ENCODE measurements around the gene UBXN2A.

The UBXN2A gene

DNA sequence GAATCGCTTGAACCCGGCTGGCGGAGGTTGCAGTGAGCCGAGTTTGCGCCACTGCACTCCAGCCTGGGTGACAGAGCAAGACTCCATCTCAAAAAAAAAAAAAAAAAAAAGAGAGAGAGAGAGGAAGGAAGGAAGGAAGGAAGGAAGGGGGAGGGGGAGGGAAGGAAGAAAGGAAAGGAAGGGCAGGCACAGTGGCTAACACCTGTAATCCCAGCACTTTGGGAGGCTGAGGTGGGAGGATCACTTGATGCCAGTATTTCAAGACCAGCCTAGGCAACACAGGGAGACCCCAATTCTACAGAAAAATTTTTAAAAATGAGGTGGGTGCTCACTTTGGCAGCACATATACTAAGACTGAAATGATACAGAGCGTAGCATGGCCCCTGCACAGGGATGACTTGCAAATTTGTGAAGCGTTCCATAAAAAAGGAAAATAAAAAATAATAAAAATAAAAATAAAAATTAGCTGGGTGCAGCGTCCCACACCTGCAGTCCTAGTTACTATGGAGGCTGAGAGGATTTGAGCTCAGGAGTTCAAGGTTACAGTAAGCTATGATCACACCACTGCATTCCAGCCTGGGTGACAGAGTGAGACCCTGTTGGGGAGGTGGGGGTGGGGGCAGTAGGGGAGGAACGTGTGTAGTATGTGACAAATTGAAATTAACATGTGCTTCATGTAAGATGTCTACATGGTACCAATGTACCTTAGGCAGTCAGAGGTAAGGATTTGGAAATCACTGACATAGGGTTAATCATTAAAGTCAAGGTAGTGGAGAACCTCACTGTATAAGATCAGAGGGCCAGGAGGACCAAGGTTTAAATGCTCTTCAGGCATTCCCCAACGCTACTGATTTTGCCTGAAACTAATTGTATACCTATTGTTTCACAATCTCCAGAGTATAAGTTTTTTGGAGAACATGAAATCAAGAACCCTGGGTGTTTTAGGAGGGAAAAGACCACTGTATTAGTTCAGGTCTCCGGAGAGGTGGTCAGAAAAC is 105.5 kb downstream of the UBXN2A start:
- no peak for DNase-seq (ENCODE audit: low spot score)

GRCh38 chr2:24046599-24046929 is 106.3 kb downstream of the UBXN2A start:
- DNase-seq (ENCODE audit: low spot score): no peak

- DNase-seq (ENCODE audit: low spot score): peak; percentile 98
Observed at GRCh38 chr2:24046930-24047702, 106.9 kb downstream of the UBXN2A start, which contains the start of gene WDCP. Gene WDCP, minus strand, starts transcription at chr2:24047391. Its CDS starts 7,897 bp downstream, at chr2:24039494.

GRCh38 chr2:24047703-24048033 is 107.4 kb downstream of the UBXN2A start:
- DNase-seq (ENCODE audit: low spot score): no peak

- no peak for DNase-seq (ENCODE audit: low spot score)
Observed at GRCh38 chr2:24048769-24049484, 108.7 kb downstream of the UBXN2A start.

DNA sequence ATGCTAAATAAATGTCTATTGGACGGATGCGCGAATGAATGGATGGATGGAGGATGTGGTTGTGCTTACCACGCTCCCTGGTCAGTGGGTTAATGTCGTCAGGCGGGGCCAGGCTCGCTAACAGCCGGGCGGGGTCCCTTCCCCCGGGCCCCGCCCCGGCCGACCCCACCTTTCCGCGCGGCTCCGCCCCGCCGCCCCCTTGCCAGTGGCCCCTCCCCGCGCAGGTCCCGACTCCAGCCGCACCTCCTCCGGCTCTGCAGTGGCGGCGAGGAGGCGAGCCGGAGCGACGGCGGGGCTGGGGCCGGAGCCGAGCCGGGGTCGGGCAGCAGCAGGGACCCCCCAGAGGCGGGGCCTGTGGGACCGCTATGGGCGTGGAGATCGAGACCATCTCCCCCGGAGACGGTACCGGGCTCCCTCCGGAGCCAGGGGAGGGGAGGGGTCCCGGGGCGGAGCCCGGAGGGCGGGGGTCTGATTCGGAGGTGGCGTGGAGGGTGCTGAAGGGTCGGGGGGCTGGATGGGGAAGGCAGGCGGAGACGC is 109.3 kb downstream of the UBXN2A start, which contains the start of gene FKBP1B:
Gene FKBP1B (plus strand): TSS at position 257 of the 537 bp plus-strand sequence. CDS start 109 bp downstream, at position 366.
- peak; percentile 46 for DNase-seq (ENCODE audit: low spot score)

GRCh38 chr2:24050041-24050979 is 110.0 kb downstream of the UBXN2A start:
- no peak for DNase-seq (ENCODE audit: low spot score)

- DNase-seq (ENCODE audit: low spot score): peak; percentile 48
Observed at GRCh38 chr2:24051833-24052232, 111.6 kb downstream of the UBXN2A start.

DNA sequence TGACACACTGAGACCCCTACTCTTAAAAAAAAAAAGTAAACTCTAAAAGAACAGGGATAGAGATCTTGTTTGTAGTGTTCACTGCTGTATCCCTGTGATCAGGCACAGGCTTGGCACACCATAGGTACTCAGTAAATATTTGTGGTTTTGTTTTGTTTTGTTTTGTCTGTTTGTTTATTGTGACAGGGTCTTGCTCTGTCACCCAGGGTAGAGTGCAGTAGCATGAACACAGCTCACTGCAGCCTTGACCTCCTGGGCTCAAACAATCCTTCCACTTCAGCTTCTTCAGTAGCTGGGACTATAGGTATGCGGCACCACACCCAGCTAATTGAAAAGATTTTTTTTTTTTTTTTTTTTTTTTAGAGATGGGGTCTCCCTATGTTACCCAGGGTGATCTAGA is 112.7 kb downstream of the UBXN2A start:
- no peak for DNase-seq (ENCODE audit: low spot score)
